ENCODE results near the gene MAP2K1.
A peak's percentile ranks its signal among the peaks of the same experiment; 100 is the strongest.

MAP2K1 gene

DNA sequence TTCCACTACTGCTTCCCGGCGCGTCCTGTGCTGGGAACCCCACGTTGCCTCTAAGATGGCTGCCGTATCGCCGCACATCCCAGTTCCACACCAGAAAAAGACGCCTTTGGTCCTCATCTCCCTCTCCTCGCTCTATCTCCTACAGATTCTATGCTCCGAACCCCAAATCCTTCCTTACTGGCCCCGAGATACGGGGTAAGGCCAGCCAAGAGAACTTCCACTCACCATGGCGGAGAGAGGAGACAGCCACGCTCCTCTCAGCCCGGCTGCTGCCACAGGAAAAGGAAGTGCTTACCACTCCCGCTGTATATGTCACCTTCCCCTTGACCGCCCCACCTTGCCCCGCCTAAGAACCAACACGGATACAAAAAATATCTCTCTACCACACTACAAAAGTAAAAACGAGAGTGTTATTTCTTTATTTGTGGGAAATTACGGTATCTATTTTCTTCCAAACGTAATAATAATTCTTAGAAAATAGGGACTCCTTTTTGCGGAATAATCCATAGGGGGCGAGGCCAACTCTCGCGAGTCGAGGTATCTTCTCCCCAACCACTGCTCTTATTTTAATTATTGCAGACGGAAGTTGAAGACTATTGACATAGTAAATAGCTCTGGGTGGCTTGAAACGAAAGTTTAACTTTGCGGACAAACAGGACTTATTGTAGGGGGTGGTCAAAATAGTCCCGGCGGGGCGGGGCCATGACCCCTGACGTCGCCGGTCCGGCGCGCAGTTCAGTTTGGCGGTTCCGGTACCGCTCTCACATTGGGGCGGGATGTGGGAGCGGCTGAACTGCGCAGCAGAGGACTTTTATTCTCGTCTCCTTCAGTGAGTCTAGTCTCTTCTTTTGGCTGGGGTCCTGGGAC lies 118.1 kb downstream of the MAP2K1 start, which contains the start of the genes RPL4 and ZWILCH:
RPL4 (minus strand) TSS at position 293 of the 867 bp plus-strand sequence; CDS start at position 228, 65 bp downstream.
ZWILCH (plus strand) TSS at position 764 of the 867 bp plus-strand sequence; CDS start at position 777, 13 bp downstream.
- peak; percentile 84 for DNase-seq (ENCODE audit: low spot score)

- no peak for DNase-seq (ENCODE audit: low spot score)
Observed at GRCh38 chr15:66505430-66505811, 118.7 kb downstream of the MAP2K1 start.

- no peak for DNase-seq (ENCODE audit: low spot score)
Observed at GRCh38 chr15:66505818-66506217, 119.1 kb downstream of the MAP2K1 start.

DNA sequence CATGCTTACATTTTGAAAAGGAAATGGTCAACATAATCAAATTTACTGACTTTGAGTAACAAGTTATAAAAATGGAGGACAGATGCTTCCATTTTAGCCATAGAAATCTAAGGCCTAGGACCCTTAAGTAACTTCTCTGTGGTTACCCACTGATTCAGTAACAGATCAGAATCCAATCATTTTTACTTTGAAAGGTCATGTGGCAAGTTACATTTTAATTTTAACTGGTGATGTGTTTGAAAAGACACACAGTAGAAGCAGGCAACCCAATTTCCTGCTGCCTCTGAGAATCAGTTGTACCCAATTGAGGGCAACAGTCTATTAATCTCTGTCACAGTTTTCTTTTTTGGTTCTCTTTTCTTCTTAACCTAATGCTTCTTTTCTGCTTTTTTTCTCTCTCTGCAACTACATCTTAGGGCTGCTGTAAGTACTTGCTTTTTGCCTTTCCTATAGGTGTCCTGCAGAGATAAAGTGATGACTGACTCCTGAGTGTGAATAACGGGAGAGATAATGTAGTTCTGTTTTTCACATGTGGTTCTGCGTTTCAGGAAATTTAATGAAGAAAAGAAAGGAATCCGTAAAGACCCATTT lies 121.7 kb downstream of the MAP2K1 start:
- no peak for DNase-seq (ENCODE audit: low spot score)

GRCh38 chr15:66514586-66514985 lies 127.9 kb downstream of the MAP2K1 start:
- DNase-seq (ENCODE audit: low spot score): no peak

DNA sequence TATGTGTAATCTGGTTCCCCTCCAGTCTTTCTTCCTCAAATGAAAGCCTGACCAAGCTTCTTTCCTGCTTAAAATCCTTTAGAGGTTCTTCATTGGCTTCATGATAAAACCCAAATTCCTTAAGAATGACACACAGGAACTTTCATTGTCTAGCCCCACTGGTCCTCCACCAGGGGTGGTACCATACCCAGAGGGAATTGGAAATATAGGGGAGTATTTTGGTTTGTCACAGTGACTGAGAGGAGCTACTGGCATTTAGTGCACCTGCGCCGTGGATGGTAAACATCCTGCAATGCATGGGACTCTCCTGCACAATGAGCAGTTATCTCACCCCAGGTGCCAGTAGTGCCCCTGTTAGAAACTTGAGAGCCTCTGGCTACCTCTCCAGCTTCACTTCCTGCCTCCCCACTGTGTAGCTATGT lies 129.2 kb downstream of the MAP2K1 start:
- DNase-seq (ENCODE audit: low spot score): no peak

GRCh38 chr15:66523926-66524325 lies 137.2 kb downstream of the MAP2K1 start:
- no peak for DNase-seq (ENCODE audit: low spot score)

GRCh38 chr15:66524838-66525237 lies 138.1 kb downstream of the MAP2K1 start:
- no peak for DNase-seq (ENCODE audit: low spot score)

GRCh38 chr15:66535056-66535455 lies 148.3 kb downstream of the MAP2K1 start:
- DNase-seq (ENCODE audit: low spot score): no peak

Data from AG08396 (cell line).